Activated CD4-positive, alpha-beta T cell treated with anti-CD3 and anti-CD28 coated beads for 24 hours (primary cell): Measurements from ENCODE around the gene PLCL1.

Experiments used
- DNase-seq, 2 donors: peaks; one replicate each; pipeline ENCODE4 v3.0.0-alpha.2; 2020; ENCODE audit warnings: low read depth in 2 of 2

PLCL1 gene

GRCh38 chr2:198059800-198060199, 255.4 kb downstream of the PLCL1 start:
- DNase-seq = no peak

DNA sequence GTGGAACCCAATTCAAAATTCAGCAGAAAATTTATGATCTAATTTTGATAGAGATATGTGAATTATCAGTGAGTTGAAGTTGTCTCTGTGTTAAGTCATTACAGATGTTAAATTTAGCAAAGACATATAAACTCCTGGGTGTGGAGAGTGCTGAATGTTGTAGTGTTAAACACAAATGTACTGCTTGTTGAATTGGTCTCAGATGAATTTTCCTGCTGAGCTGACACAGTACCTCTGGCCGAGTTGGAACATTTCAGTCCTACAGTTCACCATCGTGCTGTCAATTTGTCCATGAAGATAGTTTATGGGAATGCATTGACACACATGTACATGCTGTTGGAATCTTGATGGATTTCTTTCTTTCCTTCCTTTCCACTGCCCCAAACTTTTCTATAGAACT, 255.9 kb downstream of the PLCL1 start:
- DNase-seq = no peak

DNA sequence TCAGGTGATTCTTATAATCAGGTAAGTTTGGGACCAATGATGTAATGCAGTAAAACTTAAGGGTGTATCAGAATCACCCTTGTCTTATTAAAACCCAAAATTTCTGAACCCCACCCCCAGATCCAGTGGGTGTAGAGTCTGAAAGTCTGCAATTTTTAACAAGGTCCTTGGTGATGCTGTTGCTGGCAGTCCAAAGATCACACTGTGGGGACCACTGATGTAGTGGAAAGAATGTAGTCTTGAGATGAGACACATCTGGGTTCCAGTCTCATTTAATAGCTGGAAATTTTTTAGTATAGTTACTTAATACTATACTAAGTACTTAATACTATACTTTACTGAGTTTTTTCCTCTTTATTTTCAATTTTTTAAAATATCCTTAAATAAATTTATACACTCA, 258.4 kb downstream of the PLCL1 start:
- no peak for DNase-seq

DNA sequence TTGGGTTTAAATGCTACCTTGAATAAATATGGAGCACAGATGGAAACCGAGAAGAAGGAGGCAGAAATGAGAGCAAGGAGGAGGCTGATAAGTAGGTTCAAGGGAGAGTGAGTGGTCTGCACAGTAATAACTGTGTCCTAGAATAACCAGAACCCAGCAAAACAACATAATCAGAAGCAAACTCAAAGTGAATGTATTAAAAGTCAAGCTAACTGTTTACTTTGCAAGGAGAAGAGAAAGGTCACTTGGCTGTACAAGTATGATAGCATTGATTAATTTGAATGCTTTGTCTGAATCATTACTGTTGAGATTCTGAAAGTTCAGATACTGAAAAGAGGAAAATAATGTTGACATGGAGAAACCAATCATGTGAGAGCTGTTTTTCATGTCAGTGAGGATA, 258.8 kb downstream of the PLCL1 start:
- DNase-seq = no peak

GRCh38 chr2:198065322-198065721, 260.9 kb downstream of the PLCL1 start:
- no peak for DNase-seq

GRCh38 chr2:198066597-198066996, 262.2 kb downstream of the PLCL1 start:
- DNase-seq = no peak

DNA sequence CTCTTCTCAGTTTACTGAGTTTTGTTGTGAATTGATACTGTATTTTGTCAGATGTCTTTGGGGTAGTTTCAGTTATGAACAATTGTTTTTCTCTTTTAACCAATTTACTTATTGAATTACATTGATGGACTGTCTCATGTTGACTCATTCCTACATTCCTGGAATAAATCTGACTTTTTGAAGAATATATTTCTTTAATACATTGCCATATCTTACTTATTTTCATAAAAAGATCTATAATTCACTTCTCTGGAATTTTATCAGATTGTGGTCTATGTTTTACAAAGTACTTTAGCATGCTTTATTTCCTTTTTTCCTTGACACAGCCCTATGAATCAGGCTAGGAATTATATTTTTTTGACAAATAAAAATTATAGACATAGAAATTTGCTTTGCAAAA, 268.3 kb downstream of the PLCL1 start:
- DNase-seq = no peak

GRCh38 chr2:198073253-198073652, 268.9 kb downstream of the PLCL1 start:
- DNase-seq = no peak

GRCh38 chr2:198077477-198077876, 273.1 kb downstream of the PLCL1 start:
- DNase-seq = no peak

- no peak for DNase-seq
Observed at GRCh38 chr2:198080879-198081765, 276.7 kb downstream of the PLCL1 start.

DNA sequence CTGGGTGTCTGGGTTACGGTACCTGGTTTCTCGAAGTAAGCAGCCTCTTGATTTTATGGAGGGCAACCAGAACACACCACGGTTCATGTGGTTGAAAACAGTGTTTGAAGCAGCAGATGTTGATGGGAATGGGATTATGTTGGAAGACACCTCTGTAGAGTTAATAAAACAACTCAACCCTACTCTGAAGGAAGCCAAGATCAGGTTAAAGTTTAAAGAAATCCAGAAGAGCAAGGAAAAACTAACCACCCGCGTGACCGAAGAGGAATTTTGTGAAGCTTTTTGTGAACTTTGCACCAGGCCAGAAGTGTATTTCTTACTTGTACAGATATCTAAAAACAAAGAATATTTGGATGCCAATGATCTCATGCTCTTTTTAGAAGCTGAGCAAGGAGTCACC, 279.8 kb downstream of the PLCL1 start:
- no peak for DNase-seq

DNA sequence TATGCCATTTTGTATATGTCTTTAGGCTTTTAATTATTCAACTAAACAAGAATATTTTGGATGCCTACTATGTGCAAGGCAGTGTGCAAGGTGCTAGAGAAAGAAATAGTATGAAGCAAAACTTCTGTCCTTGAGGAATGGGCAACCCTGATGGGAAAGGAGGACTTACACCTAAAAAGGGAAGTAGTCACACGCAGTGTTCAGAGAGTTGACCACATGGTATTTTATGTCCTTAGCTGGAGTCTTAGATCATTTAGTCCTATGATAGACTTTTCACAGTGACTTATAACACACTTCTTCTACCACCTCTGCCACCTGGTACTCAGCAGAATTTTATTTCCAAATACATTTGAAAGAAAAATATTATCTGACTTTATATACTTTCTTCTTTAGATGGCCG, 291.6 kb downstream of the PLCL1 start:
- no peak for DNase-seq

DNA sequence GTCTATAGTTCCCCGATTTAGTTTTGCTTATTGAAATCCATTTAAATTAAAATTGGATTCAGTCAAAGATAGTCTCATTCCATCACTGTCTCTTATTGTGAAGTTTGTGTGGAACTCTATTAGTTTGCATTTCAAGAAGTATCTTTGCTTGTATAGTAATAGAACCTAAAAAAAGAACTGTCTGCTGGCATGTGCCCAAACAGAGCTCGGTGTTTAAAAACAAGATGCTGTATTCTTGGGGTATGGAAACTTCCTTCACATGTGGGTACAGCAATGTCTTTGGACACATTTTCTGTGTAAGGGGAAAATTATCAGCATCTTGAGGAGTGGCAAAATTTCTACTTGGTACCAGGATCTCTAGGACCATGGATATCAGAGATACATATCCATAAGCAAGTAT, 292.6 kb downstream of the PLCL1 start:
- DNase-seq = no peak

DNA sequence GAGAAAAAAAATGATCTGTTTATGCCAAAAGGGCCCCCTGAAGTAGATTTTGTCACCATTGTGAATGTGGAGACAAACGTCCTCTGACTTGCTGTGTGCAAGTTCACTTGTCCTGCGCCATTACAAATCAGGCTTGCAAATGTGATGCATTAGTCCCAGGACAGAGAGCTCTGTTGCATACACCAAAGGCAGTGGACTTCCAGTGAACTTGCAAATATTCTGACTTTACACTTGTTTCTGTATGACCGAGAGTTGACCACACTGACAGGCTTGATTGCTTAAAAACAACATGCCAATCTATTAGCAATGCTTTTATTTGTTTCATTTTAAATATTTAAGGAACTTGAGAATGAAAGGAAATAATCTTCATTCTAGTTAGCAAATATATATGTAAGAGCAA, 293.2 kb downstream of the PLCL1 start:
- no peak for DNase-seq

DNA sequence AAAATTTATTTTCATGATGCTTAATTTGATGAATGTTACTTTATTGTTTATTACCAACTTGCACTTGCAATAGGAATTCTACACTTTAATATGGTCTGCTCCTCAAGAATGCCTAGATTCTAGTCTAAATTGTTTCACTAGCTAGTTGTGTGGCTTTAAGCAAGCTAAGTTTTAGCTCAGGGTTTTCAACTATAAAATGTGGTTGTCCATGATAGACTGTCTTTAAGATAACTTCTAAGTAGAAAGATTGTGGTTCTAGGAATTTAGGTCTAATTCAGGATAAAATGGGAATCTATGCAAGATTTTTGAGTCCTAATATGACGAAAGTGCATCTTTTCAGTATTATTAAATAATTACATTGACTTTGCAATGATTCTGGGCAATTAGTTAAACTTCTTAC, 294.0 kb downstream of the PLCL1 start:
- DNase-seq = no peak

DNA sequence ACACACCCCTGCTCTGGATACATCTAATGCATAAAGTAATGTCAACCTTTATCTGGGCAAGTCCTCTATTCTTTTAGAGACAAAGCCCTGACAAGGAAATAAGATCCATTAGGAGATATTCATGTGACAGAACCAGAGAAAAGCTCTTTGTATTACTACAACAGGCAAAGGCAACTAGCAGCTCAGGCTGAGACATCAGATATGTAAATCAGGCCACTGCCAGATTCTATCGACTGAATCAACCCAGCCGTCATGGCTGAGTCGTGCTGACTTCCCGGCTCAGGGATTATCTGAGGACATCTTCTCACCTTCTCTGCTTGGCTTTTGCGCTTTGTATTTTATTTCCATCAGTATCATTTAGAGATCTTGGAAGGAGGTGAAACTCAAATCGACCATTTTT, 294.5 kb downstream of the PLCL1 start:
- no peak for DNase-seq

GRCh38 chr2:198100346-198100745, 296.0 kb downstream of the PLCL1 start:
- DNase-seq = no peak

DNA sequence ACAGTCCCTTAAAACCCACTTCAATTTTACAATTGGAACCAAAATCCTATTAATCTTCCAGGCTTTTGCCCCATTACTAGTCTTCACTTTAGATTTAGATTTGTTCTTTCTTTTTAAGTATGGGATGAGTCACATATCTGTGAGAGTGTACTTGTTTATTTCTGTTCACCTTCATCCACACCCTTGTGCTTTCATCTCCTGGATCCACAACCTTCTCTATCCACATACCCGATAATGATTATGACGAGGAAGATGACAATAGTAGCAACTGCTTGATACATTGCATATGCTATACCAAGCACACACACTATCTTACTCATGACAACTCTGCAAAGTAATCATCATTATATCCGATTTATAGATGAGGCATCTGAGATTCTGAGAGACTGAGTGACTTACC, 297.3 kb downstream of the PLCL1 start:
- no peak for DNase-seq

DNA sequence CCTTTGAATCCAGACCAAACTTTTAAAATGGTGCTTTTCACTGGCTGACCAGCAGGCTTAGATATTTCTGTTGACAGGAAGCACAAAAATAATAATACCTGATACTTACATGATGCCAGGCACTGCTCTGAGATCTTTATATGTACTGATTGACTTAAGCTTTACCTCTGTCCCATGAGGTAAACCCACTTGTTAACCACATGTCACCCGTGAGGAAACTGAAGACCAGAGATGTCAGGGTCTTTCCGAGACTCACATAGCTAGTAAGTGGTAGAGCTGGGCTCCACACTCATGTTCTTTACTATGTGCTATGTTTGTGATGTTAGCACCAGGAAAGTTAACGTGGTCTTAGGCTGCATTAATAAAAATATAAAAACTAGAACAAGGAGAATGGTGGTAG, 297.7 kb downstream of the PLCL1 start:
- no peak for DNase-seq

GRCh38 chr2:198102856-198103255, 298.5 kb downstream of the PLCL1 start:
- no peak for DNase-seq

DNA sequence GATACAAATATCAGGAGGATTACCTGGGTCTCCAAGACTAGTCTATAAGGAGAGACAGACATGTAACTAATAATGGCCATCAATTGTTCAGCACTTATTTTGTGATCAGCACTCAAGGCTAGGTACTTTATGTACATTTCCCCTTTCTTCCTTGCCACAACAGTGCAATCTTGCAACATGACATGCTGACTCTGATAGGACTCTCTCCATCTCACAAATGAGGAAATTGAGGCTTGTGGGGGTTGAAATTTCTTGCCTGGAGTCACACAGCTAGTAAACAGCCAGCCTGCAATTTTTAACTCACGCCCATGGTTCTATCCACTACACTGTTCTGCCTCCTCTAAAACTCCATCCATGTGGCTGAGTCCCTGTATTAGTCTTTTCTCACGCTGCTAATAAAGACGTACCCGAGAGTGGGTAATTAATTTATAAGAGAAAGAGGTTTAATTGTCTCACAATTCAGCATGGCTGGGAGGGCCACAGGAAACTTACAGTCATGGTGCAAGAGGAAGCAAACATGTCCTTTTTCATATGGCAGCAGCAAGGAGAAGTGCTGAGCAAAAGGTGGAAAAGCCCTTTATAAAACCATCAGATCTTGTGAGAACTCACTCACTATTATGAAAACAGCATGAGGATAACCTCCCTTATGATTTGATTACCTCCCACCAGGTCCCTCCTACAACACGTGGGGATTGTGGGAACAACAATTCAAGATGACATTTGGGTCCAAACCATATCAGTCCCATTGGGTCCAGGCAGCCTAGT, 302.4 kb downstream of the PLCL1 start:
- DNase-seq = no peak

GRCh38 chr2:198113316-198113715, 308.9 kb downstream of the PLCL1 start:
- no peak for DNase-seq

DNA sequence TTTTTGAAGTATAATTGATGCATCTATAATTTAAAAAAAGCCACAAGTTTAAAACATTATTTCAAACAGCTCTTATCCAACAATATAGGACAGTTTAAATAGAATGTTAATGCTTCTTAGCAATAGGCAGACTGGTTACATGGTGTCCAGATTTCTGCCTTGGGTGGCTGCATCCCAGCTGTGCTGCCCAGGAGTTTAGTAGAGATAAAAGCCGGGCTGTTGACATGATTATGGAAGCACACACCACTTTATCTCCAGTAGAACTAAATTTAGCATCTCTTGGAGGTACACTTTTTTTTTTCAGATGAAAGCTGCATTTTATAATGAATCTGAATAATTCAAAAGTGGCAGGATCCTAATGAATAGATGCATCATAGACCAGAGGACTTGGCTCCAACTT, 309.7 kb downstream of the PLCL1 start:
- no peak for DNase-seq
